Measurements from ENCODE around the gene PGGT1B.

DNA sequence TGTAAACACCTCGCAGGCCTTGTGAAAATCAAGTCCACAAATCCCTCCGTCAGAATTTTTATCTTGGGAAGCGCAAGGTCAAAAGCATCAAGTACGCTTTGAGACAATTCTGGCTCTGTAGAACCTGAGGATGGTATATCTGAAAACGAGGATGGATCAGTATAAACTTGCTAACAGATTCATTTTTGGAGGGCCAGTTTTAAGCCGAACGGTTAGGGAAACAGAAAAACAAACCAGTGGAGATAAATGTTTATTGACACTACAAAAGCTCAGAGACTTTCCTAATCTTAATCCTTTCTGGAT lies 352 bp upstream of the PGGT1B start:
- TF ChIP-seq, protein P1, sequence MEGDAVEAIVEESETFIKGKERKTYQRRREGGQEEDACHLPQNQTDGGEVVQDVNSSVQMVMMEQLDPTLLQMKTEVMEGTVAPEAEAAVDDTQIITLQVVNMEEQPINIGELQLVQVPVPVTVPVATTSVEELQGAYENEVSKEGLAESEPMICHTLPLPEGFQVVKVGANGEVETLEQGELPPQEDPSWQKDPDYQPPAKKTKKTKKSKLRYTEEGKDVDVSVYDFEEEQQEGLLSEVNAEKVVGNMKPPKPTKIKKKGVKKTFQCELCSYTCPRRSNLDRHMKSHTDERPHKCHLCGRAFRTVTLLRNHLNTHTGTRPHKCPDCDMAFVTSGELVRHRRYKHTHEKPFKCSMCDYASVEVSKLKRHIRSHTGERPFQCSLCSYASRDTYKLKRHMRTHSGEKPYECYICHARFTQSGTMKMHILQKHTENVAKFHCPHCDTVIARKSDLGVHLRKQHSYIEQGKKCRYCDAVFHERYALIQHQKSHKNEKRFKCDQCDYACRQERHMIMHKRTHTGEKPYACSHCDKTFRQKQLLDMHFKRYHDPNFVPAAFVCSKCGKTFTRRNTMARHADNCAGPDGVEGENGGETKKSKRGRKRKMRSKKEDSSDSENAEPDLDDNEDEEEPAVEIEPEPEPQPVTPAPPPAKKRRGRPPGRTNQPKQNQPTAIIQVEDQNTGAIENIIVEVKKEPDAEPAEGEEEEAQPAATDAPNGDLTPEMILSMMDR (IDR thresholded peaks at IDR 0.05; ENCODE audit: insufficient read depth, low read length, poor library complexity, severe bottlenecking) = no peak
- no peak for TF ChIP-seq EZH2phosphoT487 (conservative IDR thresholded peaks at IDR 0.05; ENCODE audit: low read length)

Measured in SU-DHL-6 (cell line).